ENCODE data around the gene TAS1R1.
A peak's percentile ranks its signal among the peaks of the same experiment; 100 is the strongest.
"Not testable (repeated sequence)": the region's sequence is repeated elsewhere in the genome, so short reads cannot be mapped to it uniquely, and the experiment has no call there.

The TAS1R1 gene

DNA sequence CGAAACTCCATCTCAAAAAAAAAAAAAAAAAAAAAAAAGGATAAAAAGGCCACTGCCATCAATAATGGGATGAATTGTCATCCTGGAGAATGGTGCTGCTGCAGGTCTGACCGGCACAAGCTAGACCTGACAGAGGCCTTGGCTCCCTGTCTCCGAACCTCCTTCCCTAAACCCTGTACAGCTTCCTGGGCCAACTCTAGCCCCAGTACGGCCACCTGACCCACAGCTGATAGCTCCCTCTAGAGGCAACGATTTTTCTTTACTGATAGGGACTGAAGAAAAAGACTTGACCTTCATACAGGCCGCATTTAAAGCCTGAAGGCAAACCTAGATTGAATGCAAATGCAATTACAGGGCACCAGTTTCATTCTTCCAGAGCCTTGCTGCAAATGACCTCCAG lies 31.5 kb upstream of the TAS1R1 start:
- DNase-seq, result no peak

DNA sequence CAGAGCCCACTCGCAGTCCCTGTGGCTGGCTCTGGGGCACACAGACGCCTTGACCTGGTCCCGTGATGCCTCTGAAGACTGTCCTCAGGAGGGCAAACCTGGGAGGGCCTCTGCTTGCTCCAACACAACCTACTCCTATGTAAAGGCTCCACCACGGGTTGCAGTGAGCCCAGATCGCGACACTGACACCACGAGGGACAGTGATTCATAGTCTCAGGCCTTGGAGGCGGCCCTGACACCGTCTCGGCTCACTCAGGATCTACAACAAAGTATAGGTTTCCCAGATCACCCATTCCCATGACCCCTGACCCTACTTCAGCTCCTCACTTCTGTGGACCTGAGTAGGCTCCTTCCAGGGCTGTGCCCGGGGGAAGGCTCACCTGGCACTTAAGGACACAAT lies 28.8 kb upstream of the TAS1R1 start:
- DNase-seq, result no peak

DNA sequence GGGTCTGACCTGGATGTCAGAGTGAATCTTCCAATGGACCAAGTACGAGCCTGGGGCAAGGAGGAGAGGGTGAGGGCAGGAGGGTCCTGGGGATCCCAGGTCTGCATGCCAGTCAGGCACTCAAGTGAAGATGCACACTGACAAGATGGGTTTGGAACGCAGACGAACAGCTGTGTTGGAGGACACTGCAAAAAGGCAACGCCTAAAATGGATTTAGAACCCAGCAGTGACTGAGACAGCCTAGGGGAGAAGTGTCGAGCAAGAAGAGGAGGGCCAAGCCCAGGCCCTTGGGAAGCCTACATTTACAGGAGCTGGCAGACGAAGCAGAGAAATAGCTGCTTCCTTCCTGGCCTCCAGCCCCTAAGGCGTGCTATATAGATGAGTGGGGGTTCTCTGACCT lies 26.6 kb upstream of the TAS1R1 start:
- no peak for DNase-seq

DNA sequence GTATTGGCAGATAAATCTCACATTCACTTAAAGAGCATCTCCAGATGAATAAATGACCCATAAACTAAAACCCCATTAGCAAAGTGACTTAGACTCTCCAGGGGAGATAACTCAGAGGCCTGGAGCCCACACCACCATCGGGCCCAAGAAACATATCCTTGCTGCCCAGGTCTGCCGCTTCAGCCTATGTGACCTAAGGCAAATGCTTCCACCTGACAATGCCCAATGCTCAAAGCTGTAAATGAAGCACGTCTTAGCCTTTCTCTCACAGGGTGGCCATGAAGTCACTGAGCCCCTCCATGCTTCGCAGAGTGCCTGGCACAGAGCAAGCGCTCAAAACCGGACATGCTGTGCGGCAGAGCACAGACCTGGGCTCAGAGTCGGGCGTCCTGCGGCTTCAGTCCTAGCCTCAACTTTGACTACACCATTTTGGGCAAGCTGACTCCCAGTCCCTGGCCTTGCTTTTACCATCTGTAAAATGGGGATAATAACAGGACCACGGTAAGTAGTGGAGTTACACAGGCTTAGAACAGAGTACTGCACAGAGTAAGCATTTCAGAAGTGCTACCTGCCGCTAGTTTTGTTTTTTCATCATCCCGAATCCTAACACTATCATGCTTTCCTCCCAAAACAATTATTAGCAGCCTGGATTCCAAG lies 24.5 kb upstream of the TAS1R1 start:
- no peak for DNase-seq

DNA sequence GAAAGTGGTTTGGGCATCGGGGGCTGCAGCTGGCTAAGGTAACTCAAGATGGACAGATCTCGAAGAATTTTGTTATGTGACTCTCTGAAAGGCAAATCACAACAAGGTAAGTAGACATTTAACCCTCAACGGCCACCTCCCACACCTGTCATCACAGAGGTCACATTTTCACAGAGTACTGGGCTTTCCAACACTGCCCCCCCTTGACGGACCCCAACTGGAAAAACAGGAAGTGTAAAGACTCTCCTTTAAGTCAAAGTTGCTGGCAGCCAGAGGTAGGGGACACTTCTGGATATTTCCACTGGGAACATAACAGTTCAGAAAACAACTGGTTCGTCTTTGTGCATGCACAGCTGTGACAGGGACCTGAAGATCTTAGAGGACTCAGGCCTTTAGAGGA lies 23.1 kb upstream of the TAS1R1 start:
- no peak for DNase-seq

DNA sequence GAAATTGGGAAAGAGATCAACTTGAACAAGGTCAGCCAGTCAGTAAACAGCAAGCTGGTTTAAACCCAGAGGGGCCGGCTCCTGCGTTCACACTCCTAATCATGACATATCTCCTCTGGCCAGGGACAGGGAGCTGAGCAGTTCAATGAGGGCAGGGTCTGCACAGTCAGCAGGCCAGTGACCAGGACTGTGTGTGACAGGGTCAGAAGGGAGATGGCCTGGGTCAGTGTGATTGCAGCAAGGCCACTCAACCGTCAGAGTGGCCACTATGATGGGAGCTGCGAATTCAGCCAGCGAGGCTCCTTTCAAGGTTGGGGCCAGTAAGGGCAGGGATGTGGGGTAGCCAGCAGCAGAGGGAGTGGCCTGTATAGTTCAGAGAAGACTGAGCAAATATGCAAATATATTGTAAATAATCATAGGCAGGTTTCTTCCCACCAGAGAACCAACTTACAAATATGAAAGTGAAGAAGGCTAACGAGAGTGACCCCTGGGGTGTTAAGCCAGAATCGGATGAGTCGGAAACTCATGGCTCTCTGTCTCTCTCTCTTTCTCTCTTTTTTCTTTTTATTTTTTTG lies 20.8 kb upstream of the TAS1R1 start:
- DNase-seq, result no peak

DNA sequence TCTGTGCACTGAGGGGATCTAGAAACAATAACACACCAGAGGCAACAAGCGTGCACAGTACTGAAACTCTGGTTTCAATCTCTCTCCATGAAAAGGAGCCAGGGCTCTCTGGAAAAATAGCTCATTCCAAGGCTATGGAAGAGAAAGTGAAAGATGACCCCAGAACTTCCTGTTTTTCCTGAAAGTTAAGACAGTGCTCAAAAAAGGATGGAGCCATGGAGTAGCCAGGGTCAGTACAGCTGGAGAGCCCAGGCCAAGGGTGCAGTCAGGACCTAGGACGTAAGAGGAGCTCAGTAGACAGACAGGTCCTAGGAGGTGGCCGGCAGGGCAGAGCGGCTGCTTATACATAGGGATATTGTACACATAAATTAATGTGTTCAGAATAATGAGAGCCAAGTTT lies 19.9 kb upstream of the TAS1R1 start:
- no peak for DNase-seq

DNA sequence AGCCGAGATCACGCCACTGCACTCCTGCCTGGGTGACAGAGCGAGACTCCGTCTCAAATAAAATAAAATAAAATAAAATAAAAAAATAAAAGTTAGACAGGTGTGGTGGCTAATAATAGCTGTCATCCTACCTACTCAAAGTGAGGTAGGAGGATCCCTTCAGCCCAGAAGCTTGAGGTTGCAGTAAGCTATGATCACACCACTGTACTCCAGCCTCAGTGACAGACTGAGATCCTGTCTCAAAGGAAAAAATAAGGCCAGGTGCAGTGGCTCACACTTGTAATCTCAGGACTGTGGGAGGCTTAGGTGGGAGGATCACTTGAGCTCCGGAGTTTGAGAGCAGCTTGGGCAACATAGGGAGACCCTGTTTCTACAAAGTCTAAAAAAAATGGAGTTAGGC lies 18.8 kb upstream of the TAS1R1 start:
- DNase-seq, result no peak

DNA sequence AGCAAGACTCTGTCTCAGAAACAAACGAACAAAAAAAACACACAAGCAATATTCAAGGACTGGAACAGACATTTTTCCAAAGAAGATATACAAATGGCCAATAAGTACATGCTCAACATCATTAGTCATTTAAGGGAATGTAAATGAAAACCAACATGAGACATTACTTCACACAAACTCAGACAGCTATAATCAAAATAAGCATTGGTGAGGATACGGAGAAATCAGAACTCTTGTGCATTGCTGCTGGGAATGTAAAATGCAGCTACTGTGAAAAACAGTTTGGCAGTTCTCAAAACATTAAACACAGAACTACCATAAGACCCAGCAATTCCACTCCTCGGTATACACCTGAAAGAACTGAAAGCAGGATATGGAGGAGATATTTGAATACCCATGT lies 16.2 kb upstream of the TAS1R1 start:
- no peak for DNase-seq

DNA sequence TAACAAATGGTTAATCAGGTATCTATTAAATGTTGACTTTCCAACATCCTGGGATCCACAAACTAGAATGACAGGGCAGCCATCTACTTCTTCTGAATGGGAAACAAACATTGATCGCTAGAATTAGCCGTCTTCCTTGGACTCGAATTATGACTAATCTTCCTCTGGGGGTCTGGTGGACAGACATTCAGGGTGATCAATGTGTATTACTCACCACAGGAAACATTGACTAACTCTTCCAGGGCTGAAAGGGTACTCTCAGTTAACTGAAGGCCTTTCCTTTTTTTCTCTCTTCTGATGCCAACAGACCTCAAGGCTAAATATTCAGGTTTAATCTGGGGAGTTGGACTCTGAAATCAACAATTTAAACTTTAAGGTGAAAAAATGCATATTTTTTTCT lies 10.3 kb upstream of the TAS1R1 start:
- no peak for DNase-seq

DNA sequence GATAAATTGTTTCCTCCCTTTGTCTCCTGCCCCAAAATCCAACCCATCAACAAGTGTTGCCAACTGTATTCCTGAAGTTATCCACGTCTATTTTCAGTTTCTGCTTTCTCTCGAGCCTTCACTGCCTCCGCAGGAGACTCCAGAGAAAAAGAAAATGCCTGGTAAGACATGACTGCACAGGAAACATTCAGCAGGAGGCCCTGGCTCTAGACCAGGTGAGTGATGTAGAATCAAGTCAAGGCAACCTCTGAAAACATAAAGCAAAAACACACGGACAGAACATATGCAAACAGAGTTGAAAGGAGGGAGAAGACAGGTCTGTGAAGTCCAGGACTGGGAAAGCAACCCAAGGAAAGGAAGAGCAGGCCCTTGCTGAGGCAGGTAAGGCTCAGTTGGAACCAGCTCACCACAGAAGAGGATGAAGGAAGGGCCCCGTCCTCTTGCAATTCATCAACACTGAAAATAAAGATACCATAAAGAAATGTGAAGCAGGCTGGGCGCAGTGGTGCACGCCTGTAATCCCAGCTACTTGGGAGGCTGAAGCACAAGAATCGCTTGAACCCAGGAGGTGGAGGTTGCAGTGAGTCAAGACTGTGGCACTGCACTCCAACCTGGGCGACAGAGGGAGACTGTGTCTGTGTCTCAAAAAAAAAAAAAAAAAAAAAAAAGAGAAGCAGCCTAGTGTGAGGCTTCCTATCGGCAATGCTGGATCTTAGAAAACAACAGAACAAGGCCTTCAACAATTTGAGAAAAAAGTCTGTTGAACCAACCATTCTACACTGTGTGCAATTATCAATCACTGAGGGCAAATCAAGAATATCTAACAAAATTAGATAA lies 9.6 kb upstream of the TAS1R1 start:
- DNase-seq, result no peak

DNA sequence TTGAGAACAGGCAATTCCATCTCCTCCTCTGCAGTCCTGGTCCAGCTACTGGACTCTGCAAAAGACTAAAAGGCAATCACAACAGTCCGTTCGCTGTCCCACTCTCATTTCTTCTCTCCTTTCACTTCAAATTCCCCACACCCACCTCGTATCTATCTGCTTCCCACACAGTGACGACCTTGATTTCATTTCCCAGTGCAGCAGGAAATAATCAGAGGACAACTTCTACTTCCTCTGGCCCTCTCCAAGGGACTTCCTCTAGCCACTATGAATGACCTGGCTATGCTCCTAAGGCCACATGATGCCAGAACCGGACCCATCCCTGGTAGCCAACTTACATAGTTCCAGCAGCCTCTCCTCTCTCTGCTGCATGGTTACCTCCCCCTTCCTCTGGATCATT lies 8.8 kb upstream of the TAS1R1 start:
- no peak for DNase-seq

DNA sequence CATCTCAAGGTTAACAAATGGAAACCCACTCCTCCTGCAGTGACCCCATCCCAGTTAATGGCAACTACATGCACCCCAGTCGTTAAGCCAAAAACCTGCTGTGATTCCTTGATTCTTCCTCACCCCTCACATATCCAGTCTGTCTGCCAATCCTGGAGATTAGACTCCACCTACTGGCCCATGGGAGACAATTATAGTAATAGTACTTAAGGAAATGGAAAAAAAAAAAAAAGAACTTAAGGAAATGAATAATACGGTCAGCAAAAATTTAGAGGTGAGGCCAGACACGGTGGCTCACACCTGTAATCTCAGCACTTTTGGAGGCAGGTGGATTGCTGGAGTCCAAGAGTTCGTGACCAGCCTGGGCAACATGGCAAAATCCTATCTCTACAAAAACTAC lies 7.8 kb upstream of the TAS1R1 start:
- DNase-seq, result no peak

DNA sequence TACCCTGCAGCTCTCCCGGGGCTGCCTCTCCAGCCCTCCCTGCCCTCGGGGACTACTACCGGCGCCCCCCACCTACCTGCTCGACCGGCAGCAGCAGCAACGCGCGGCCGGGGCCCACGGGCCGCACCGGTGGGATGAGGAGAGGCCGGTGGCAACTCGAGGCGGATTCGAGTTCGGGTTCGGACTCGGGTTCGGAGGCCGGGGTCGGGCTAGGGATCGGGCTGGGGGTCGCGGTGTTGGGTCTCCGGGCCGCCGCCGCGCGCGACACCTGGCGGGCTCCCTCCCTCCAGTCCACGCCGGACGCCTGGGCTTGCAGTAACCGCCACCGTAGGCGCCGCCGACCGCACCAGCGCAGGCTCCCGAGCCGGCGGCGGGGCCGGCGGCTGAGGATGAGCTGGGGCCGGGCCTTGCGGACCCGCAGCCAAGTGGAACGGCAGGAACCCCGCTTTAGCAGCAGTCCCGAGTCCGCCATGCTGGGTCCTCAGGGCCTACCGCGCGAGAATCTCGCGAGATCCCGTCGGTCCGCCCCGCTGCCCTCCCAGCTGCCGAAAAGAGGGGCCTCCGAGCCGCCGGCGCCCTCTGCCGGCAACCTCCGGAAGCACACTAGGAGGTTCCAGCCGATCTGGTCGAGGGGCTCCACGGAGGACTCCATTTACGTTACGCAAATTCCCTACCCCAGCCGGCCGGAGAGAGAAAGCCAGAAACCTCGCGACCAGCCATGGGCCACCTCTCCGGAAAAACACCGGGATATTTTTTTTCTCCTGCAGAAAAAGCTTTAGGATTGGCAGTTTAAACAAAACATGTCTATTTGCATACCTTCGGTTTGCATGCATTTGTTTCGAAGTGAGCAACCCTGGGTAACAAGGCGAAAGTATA lies 838 bp upstream of the TAS1R1 start, which contains the start of gene NOL9:
Gene NOL9, minus strand, starts transcription at position 483 of the 876 bp plus-strand sequence. Its CDS starts 11 bp downstream, at position 472.
- peak; percentile 97 for DNase-seq

DNA sequence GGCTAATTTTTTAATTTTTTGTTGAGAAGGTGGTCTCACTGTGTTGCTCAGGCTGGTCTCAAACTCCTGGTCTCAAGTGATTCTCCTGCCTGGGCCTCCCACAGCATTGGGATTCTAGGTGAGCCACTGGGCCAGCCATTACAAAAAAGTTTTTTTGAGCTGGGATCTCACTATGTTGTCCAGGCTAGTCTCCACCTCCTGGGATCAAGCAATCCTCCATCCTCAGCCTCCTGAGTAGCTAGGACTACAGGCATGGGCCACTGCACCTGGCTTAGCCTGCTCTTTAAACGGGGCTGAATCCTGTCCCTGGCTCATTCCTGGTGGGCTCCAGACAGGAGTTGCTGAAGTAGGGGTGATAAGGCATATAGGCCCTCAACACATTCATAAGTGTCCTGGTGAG lies 2.5 kb downstream of the TAS1R1 start:
- no peak for DNase-seq

DNA sequence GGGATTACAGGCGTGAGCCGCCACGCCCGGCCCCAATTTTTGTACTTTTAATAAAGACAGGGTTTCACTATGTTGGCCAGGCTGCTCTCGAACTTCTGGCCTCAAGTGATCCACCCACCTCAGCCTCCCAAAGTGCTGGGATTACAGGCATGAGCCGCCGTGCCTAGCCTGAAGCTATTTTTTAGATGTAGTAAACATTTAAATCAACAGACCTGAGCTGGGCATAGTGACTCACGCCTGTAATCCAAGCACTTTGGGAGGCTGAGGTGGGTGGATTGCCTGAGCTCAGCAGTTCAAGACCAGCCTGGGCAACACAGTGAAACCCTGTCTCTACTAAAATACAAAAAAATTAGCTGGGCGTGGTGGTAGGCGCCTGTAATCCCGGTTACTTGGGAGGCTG lies 4.1 kb downstream of the TAS1R1 start:
- not testable (repeated sequence) for DNase-seq

DNA sequence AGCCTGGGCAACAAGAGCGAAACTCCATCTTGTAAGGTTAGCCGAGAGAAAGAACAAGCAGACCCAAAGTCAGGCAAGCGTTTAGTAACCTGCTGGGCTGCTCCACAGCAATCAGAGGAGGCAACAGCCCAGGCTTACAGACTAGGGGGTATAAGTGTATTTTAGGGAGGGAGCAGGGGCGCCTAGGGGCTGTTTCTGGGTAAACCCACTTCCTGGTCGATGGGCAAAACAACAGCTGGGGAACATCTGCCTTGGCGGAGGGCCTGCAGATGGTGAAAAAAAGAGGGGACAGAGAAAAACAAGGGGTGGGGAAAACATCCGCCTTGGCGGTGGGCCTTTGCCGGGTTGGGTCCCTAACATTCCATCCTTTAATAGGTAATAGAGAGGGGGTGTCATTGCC lies 5.2 kb downstream of the TAS1R1 start:
- DNase-seq, result no peak

DNA sequence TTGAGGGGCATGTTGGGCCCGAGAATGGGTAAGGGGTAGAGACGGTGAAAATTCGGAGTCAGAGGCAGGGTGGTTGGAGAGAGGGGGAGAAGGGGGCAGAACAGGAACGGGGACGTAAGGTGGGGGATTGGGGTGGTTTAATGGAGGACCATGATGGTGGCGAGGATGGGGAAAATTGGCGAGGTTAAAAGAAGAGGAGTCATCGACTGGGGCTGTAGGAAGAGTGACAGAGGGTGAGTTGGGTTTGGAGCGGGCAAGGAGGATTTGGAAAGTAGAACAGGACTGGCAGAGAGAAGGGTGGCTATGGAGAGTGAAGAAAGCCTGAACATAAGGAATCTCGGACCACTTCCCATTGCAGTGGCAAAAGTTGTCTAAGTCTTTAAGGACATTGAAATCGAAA lies 13.9 kb downstream of the TAS1R1 start:
- no peak for DNase-seq

DNA sequence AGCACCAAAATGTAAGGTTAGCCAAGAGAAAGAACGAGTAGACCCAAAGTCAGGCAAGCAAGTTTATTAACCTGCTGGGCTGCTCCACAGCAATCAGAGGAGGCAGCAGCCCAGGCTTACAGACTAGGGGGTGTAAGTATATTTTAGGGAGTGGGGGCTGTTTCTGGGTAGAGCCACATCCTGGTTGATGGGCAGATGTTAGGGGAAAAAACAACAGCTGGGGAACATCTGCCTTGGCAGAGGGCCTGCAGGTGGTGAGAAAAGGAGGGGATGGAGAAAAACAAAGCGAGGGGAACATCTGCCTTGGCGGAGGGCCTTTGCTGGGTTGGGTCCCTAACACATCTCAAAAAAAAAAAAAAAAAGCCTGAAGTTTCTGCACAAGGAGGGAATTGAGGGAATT lies 15.0 kb downstream of the TAS1R1 start:
- no peak for DNase-seq

DNA sequence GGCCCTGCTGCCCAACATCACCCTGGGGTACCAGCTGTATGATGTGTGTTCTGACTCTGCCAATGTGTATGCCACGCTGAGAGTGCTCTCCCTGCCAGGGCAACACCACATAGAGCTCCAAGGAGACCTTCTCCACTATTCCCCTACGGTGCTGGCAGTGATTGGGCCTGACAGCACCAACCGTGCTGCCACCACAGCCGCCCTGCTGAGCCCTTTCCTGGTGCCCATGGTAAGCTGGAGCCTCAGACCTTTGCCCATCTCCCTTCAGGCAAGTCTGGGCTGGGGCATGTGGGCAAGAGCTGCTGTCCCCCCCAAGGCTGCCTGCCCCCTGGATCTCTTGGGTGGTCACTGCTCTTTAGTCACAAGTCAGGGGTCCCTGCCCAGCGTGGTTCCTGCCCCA lies 15.9 kb downstream of the TAS1R1 start:
- DNase-seq, result no peak

DNA sequence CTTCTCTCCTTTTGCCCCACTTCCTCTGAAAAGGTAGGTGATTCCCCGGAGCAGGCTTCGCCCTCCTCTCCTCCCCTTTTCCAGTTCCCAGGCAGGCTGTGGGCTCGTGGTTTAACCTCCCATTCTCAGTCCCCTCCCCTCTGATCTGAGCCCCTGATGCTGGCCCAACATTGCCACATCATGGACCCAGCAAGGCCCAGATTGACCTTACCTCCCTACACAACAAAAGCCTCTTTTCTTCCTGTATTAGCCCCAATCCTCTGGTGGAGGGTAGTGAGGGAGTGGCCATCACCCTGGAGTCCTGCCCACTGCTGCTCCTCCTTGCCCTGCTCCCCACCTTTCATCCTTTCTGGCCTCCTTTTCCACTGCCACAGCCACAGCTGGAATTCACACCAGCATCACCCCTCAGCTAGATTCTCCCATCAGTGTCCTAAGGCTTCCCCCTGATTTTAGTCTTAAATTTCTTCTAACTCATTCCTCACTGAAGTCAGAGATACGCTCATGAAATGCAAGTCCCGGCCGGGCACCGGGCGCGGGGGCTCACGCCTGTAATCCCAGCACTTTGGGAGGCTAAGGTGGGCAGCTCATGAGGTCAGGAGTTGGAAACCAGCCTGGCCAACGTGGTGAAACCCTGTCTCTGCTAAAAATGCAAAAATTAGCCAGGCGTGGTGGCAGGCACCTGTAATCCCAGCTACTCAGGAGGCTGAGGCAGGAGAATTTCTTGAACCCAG lies 17.7 kb downstream of the TAS1R1 start:
- DNase-seq, result no peak

DNA sequence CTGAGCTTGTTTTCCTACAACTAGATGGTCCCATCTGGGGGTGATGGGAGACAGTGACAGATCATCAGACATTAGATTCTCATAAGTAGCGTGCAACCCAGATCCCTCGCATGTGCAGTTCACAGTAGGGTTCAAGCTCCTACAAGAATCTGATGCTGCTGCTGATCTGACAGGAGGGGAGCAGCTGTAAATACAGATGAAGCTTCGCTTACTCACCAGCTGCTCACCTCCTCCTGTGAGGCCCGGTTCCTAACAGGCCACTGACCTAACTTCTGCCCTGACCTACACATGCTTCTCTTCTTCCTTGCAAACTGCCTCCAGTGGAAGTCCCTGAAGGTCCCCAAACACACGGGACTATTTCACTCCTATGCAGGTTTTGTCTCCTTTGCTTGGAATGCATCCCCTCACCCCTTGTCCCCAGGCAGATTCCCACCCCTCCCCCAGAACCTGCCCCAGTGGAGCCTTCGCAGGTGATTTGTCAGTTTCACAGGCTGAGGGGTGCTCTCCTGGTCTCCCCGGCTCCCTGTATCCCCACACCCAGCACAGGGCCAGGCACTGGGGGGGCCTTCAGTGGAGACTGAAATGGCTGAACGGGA lies 19.0 kb downstream of the TAS1R1 start:
- DNase-seq, result no peak

All from femur (tissue), 1 donor.